Right lobe of liver (tissue), 4 donors: Measurements from ENCODE around the gene OLFM3.

Experiments
- POLR2A ChIP-seq: fragments of 450-650 bp; IDR thresholded peaks from one replicate; pipeline ENCODE4 v1.6.1; 2017; ENCODE audit warnings: antibody characterized with exemption, mild to moderate bottlenecking
- TF ChIP-seq, protein P1 (sequence below), 4 donors: fragments of 200-600 bp in 3 of 4; fragments of 450-650 bp in 1 of 4; IDR thresholded peaks; one replicate each; pipeline versions ENCODE4 v1.5.1 to v1.8.0; 2016 to 2022; ENCODE audit warnings: antibody characterized with exemption in 4 of 4, mild to moderate bottlenecking in 2 of 4
- donor health status: DM: no; HTN: no; CAD: no.
- donor health status: DM: no; HTN: no; CAD: no.
- donor health status: DM: no; HTN: yes; CAD: no.

DNA sequence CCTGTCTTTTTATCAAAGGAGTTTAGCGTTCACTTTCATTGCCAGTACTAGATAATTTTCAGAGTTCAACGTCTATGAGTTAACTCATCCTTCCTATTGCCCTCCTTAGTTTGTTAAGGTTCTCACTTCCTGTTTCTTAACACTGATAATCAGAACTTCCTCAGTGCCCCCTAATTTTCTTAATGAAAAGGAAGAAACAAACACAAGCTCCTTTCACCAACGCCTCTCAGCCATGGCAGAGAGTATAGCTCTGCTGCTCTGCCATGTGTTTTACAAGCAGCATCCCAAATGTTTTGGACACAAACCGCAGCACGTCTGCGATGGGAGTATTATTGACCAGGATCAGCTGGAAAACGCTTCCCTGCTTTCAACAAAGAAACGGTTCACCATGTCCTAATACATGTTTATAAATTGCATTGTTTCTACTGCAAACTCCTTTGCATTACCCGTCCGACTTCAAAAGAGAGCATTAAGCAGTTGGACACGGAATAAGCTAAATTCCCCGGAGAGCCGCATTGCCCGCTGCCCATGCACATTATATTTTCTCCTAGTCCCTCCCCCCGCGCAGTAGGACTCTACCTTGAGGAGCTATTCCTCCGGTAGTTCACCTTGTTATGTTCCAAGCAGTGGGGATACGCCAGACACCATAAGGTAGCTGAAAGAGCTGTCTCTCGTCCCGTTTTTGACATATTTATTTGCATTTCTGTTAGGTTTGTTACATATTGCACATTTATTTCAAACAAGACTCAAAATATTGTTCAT, 561 bp downstream of the OLFM3 start:
- TF ChIP-seq, protein P1, sequence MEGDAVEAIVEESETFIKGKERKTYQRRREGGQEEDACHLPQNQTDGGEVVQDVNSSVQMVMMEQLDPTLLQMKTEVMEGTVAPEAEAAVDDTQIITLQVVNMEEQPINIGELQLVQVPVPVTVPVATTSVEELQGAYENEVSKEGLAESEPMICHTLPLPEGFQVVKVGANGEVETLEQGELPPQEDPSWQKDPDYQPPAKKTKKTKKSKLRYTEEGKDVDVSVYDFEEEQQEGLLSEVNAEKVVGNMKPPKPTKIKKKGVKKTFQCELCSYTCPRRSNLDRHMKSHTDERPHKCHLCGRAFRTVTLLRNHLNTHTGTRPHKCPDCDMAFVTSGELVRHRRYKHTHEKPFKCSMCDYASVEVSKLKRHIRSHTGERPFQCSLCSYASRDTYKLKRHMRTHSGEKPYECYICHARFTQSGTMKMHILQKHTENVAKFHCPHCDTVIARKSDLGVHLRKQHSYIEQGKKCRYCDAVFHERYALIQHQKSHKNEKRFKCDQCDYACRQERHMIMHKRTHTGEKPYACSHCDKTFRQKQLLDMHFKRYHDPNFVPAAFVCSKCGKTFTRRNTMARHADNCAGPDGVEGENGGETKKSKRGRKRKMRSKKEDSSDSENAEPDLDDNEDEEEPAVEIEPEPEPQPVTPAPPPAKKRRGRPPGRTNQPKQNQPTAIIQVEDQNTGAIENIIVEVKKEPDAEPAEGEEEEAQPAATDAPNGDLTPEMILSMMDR (IDR thresholded peaks at IDR 0.05) = no peak
- TF ChIP-seq POLR2A = no peak
